HG02678 (cell line): Measurements from ENCODE around the gene VPS37C.
"Not testable (repeated sequence)": the region's sequence is repeated elsewhere in the genome, so short reads cannot be mapped to it uniquely, and the experiment has no call there.

Experiments used
- ATAC-seq: cut with Tn5 transposase; IDR thresholded peaks from one replicate; pipeline ENCODE4 v1.9.1; 2021; ENCODE audit warnings: mild to moderate bottlenecking, moderate library complexity; ENCODE audit not compliant: unreplicated experiment

Gene VPS37C

DNA sequence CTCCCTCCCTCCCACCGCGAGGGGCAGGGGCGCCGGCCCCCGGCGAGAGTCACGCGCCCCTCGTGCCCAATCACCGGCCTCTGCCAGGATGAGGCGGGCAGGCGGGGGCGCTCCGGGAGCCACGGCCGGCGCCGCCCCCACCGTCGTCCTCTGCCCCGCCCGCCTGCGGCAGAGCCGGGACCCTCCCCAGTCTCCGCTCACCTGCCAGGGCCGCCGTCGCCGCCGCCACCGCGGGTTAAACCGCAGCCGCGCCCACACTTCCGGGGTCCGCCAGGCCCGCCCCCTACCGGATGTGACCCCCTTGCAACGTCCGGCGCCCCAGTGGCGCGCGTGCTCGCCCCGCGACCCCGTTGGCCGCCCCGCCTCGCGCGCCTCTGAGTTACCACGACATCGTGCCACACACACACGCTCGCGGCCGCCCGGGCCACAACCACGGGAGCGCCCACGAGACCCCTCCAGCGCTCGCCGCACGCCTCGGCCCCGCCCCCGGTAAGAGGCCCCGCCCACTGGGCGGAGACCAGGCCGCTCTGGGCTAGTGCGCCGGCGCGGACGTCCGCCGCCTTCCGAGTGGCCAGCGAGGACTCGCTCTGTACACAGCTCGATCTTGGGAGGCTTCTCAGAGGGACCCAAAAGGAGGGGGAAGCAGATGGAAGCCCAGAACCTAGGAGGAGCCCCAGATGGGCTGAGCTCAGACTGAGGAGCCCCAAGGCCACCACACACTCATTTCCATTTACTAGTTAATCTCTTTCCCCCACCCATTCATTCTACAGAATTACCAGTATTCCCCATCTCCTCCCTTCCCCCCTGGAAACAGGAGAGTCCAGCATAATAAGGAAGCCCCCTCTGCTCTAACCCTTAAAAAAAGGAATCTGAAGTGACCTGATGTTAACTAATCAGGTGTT, at the start of gene VPS37C:
VPS37C (minus strand) TSS at position 237 of the 902 bp plus-strand sequence. CDS start 22,597 bp downstream, outside the sequence.
- ATAC-seq = peak; percentile 83

DNA sequence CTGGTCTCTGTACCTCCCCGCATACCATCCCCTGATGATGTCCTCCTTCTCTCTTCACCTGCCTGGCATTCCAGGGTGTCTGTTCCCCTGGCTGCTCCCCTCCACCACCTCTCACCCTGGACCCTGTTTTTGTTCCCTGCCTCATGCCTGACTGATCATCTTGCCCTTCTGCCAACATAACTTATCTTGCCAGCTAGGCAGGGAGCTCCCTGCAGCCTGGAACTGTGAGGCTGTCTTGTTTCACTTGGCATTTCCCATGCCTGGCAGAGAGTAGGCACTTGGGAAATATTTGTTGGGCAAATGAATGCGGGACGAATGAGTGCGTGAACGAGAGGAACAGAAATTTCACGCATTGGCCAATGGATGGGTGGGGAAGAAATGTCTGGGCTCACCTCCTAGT, 49.4 kb upstream of the VPS37C start:
- ATAC-seq = not testable (repeated sequence)

DNA sequence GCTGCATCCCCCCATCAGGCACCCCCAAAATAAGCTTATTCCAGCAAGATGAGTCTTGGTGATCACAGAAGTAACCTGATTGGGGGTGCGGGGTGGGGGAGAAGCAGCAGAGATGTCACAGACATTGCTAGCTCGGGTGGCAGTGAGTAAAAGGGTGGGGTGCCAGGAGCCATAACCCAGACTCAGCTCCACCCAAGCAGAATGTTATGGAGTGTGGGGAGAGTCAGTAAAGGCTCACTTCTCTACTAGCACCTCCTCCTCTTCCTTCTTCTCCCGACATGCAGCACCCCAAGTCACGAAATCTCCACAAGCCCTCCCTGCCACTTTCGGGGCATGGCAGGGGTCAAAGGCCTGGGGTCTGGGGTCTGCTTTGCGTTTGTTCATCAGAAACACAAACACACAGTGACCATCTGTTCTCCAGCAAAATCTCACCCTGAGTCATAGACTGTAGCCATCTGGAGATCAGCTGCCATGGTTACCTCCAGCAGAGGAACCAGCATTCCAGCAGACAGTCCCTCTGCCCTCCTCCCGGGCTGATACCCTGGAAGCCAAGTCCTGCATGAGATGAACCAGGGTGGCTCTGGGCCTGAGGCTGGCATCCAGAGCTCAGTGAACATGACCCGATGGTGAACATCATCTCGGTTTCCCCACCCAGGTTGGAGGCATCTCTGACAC, 46.5 kb upstream of the VPS37C start:
- not testable (repeated sequence) for ATAC-seq

DNA sequence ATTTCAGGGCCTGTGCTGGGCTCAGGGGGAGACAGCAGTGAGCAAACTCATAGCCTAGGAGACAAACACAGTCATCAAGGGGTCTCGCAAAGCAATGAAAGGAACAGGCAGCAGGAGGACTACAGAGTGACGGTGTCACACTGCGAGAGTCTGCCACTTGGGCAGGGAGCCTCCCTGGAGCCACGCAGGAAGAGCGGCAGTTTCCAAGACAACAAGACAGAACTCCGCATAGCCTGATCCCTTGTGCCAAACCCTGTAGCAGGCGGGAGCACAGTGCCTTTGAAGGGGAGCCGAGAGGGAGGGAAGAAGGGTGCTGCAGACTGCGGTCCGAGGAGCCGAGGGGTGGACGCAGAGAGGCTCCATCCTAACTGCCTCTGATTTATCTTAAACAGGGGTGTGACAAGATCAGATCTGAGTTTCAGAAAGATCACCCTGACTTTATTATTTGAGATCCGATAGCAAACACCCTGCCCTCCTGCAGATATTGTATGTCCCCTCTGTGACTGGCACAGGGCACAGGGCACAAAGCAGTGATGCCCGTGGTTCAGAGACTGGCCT, 43.4 kb upstream of the VPS37C start:
- ATAC-seq = not testable (repeated sequence)

DNA sequence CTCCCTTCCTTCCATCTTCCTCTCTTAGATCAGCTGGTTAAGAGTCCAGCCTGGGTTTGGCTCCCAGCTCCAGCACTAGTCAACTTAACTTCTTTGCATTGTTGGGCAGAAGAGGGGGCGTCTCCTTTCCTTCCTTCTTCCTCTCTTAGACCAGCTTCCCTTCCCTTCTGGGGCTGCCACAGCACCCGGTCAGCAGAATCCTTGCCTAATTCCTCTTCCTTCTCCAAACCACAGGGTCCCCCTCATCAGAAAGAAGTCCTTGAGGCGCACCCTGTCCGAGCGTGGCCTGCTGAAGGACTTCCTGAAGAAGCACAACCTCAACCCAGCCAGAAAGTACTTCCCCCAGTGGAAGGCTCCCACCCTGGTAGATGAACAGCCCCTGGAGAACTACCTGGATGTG, 42.6 kb upstream of the VPS37C start:
- not testable (repeated sequence) for ATAC-seq

DNA sequence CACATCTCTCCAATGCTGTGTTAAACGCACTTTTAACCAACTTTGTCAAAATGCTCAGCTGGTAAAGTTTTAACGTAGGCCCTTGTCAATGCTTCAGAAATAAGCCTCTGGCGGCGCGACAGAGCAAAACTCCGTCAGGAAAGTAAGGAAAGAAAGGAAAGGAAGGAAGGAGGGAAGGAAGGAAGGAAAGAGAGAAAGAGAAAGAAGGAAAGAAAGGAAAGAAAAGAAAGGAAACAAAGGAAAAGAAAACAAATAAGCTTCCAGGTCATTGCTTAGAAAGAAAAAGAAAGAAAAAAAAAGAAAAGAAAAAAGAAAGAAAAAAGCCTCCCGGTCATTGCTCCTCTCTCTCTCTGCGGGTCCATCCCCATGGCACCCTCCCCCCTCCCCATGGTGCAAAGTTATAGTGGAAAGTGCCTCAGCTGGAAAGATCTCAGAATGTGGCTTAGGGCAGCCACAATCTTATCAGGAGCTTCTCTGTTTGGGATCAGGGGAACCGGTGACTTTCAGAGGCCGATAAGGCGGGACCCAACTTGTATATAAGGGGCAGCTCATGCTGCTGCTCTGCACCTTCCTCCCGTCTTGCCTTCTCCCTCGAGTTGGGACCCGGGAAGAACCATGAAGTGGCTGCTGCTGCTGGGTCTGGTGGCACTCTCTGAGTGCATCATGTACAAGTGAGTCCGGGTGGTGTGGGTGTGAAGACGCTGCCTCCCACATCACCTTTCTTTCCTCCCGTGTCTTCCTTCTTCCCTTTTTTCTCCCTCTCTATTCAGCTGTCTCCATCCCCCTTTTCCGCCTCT, 41.9 kb upstream of the VPS37C start, which contains the start of gene PGA3:
PGA3 (plus strand) TSS at position 566 of the 797 bp plus-strand sequence; CDS start at position 616, 50 bp downstream.
- ATAC-seq = not testable (repeated sequence)

DNA sequence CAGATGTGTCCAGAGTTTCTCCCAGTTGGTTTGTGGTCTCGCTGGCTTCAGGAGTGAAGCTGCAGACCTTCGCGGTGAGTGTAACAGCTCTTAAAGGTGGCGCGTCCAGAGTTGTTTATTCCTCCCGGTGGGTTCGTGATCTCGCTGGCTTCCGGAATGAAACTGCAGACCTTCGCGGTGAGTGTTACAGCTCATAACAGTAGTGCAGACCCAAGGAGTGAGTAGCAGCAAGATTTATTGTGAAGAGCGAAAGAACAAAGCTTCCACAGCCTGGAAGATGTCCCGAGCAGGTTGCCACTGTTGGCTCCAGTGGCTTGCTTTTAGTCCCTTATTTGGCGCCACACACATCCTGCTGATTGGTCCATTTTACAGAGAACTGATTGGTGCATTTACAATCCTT, 40.2 kb upstream of the VPS37C start:
- ATAC-seq = no peak

DNA sequence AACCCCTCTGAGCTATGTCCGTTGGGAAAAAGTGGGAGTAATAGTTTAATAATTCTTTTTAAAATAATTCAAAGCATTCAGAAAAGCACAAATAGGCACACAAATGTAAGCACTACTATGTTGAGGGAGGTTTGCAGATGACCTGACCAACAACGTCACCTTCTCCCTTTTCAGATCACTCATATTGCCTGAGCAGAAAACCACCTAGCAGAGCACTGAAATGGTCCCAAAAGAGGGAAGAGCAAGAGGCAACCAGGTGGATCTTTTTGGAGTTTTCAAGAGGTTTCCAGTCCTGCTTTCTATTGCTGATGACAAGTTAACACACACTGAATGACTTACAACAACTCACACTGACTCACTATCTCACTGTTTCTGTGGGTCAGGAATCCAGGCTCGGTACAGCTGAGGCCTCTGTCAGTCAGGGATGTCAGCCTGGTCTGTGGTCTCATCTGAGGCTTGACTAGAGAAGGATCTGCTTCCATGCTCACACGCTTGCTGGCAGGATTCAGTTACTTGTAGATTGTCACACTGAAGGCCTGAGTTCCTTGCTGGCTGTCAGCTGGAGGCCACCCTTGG, 37.8 kb upstream of the VPS37C start:
- ATAC-seq = no peak

DNA sequence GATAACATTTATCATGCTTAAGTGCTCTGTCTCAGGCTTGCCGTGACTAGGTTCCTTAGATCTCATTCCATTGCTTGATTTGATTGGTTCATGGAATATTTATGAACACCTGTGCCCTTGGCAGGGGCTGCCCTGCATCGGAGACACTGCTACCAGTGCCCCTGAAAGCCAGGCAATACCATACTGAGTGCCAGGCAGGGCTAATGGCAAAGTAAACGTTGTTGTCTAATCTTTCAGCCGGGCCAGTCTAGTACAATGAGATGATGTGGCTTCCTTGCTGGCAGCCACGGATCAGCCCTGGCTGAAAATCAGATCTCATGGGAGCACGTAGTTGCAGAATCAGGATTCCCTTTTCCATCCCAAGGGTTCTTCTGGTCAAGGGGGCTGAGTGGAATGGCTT, 37.1 kb upstream of the VPS37C start:
- ATAC-seq = no peak

DNA sequence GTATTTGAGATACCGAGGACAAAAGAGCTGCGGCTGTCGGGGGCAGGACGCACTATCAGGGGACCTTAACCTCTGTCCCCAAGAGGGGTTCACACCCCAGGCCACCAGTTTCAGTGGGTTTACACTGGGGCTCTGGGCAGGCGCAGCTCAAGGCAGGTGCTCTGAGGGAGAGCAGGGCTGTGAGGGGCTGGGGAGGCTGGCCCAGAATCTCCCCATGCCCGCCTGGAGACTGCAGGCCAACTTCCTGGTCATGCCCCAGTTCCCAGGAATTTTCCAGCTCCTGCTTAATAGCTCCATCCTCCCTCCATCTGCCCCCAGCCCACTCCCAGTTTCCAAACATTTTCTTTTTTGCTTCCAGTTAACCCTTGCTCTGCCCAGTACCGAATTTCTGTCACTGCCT, 34.5 kb upstream of the VPS37C start:
- no peak for ATAC-seq

DNA sequence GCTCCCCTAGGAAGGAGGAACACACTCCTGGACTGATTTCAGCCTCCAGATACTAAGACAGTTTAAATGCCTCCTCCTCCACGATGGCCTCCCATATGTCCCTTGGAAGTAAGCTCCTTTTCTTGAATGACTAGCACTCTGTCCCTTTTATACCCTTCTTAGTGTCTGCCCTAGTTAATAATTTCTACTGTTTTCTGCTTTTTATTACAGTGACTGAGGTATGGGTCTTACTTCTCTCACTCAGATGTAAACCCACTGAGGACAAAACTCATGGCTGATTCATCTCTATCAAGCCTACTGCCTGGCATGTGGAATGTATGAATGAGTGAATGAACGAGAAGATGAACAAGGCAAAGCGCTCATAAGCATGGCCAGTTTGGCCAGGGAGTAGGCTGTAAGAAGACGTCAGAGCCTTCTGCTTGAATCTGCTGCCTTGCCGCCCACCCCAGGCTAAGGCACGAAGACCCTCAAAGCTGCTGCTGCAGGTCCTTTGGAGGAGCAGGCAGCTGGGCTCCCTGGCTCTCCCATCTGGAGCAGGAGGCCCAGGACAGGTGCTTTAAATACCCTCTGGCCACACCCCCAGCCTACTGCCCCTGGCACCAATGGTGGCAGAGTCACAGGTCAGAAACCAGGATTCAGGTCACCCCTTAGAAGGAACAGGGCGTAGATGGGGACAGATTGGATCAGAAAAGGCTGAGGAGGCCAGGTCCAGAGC, 33.9 kb upstream of the VPS37C start:
- ATAC-seq = no peak

DNA sequence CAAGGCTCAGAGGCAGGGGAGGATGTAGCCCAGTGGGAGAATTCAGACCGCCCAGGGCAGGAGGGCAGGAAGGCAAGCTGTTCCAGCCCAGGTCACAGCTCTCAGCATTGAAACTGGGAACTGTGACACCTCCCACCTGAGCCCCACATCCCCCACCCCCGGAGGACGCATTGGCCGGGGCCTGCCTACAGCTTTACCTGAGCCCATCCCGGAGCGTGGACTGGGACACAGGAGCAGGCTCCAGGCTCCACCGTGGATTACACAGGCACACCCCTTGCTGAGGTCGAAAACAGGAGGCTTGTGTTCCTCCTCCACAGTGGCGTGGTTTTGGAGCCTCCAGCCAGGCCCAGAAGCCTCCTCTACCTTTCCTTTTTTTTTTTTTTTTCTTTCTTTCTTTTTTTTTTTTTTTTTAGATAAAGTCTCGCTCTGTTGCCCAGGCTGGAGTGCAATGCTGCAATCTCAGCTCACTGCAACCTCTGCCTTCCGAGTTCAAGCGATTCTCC, 33.0 kb upstream of the VPS37C start:
- ATAC-seq = no peak

DNA sequence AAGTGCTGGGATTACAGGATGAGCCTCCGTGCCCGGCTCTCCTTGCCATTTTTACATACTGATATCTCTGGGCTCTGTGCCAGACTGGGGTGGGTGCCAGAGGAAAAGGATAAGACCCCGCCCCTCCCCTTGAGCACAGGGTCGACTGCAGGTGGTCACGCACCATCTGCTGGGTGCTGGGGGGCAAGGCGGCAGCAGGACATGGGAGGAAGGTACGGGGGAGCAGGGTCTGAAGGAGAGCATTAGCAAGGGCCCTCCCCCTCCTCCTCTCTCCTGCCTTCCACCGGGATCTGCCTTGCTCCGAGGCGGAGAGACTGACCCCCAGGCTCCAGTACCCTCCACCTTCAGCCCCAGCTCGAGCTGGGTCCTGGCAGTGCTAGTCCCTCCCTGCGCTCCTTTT, 32.4 kb upstream of the VPS37C start:
- no peak for ATAC-seq

DNA sequence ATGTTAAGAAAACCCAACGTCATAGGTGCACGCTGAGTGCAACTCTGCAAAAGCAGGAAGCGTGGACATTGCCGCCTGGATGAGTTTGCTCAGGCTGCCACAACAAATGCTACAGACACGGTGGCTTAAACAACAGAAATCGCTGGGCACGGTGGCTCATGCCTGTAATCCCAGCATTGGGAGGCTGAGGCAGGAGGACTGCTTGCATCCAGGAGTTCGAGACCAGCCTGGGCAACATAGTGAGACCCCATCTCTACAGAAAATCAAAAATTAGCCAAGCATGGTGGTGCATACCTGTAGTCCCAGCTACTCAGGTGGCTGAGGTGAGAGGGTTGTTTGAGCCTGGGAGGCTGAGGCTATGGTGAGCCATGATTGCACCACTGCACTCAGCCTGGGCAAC, 28.7 kb upstream of the VPS37C start:
- no peak for ATAC-seq

DNA sequence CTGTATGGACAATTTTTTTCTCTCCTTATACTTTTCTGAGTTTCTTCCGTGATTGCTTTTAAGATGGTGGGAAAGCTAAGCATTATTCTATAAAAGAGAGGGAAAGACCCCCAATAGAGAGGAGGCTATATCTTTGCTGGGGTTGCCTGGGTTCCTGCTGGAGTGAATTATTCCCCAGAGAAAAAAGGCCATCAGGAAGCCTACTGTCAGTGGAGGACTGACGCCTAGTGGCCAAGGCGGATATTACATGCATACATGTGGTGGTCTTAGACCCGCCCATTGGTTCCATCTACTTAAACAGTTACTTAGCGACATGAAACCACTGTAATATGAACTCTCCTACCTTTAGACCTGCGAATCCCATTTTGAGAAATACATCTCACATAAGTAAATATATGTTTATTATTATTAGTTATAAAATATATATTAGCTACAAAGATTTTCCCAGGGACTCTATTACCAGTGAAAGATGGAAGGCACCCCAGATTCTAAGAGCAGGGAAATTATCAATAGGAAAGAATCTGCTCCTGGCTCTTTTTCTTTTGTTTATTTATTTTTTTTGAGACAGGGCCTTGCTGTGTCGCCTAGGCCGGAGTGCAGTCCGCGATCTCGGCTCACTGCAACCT, 26.4 kb upstream of the VPS37C start:
- no peak for ATAC-seq

DNA sequence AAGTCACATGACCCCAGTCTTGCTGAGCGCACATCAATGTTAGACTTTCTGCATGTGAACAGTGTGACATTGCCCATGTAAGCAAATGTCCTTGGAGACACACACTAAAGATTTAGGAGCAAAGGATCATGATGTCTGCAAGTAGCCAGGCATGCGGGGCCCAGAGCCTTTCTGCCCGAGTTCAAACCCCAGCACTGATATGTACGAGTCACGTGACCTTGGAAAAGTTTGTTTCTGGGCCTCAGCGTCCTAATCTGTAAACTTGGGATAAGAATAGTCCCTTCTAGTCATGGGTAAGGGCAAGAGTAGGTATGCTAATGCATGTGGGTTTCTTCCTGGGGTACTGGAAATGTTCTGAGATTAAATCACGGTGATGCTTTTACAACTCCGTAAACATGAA, 25.3 kb upstream of the VPS37C start:
- ATAC-seq = no peak

DNA sequence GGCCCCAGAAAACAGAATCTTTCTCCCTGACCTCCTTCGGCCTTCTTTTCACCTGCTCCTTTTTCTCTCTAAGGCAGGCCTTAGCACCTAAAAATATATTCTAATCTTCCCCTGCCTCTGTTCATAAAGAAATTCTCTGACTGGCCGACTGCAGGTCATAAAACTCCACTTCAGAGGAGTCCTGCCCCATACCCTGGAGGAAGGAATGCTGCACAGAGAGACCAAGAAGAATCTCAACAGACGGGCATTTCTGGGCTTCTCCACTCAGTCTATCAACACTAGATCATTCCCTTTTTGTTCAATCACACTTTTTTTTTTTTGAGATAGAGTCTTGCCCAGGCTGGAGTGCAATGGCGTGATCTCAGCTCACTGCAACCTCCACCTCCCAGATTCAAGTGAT, 22.4 kb upstream of the VPS37C start:
- no peak for ATAC-seq

DNA sequence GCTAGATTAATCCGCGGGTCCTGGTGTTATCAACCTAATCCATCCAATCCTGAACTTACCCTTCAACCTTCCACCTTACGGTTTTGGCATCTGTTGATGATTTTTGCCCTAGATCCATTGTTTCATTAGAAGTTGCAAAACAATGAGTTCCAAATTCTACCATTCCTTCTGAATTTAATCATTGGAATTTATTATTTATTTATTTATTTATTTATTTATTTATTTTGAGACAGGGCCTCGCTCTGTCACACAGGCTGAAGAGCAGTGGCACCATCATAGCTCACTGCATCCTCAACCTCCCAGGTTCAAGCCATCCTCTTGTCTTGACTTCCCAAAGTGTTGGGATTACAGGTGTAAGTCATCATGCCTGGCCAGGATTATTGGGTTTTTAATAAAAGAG, 20.3 kb upstream of the VPS37C start:
- ATAC-seq = no peak

DNA sequence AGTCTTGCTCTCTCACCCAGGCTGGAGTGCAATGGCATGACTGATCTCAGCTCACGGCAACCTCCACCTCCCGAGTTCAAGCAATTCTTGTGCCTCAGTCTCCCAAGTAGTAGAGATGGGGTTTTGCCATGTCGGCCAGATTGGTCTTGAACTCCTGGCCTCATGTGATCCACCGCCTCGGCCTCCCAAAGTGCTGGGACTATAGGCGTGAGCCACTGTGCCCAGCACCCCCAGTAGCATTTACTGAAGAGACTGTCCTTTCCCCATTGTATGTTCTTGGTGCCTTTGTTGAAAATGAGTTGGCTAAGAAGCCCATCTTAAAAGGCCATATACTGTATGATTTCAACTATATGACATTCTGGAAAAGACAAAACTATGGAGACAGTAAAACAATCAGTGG, 19.0 kb upstream of the VPS37C start:
- ATAC-seq = not testable (repeated sequence)
